T-helper 1 cell treated with Interleukin-12 subunit alpha and Interleukin-12 subunit beta and Interleukin-4 antibody, amounts not matched to agents 30 ng/mL and 1 ng/mL, for 36 hours (primary cell): ENCODE measurements around the gene WASL. TPM values are rescaled to one million over a fixed set of nuclear protein-coding genes. Genes with fewer than 3 reads are reported as not detected.

Source experiments
- intact Hi-C: fragments of 100-400 bp; cut with micrococcal nuclease; formaldehyde crosslinking; loops from one replicate; pipeline ENCODE4 v1.15.1; 2024
- total RNA-seq: library from RNA; stranded (reverse); gene quantifications from 2 replicates; pipeline ENCODE4 v1.2.3, GENCODE V29; 2022

The WASL gene
- total RNA-seq, 1 donor from 2014 or later: 8.5 TPM

DNA sequence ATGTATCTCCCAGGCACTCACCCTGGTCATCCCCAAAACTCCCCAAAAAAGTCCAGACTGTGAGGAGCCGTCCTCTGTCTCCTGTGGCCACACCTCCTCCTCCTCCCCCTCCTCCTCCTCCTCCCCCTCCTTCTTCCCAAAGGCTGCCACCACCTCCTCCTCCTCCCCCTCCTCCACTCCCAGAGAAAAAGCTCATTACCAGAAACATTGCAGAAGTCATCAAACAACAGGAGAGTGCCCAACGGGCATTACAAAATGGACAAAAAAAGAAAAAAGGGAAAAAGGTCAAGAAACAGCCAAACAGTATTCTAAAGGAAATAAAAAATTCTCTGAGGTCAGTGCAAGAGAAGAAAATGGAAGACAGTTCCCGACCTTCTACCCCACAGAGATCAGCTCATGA, 86.0 kb downstream of the WASL start:
- intact Hi-C loops: no loop called here

DNA sequence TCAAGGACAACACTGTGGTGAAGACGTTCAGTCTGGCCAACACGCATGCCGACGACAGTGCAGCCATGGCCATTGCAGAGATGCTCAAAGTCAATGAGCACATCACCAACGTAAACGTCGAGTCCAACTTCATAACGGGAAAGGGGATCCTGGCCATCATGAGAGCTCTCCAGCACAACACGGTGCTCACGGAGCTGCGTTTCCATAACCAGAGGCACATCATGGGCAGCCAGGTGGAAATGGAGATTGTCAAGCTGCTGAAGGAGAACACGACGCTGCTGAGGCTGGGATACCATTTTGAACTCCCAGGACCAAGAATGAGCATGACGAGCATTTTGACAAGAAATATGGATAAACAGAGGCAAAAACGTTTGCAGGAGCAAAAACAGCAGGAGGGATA, 86.5 kb downstream of the WASL start:
- intact Hi-C loops: no loop called here

DNA sequence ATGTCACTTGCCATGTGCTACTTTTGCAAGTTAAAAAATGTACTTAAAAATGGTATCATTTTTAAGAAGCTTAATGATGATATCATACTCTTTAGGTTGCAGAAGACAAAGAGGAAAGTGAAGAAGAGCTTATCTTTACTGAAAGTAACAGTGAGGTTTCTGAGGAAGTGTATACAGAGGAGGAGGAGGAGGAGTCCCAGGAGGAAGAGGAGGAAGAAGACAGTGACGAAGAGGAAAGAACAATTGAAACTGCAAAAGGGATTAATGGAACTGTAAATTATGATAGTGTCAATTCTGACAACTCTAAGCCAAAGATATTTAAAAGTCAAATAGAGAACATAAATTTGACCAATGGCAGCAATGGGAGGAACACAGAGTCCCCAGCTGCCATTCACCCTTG, 87.0 kb downstream of the WASL start:
- intact Hi-C loops: no loop called here

DNA sequence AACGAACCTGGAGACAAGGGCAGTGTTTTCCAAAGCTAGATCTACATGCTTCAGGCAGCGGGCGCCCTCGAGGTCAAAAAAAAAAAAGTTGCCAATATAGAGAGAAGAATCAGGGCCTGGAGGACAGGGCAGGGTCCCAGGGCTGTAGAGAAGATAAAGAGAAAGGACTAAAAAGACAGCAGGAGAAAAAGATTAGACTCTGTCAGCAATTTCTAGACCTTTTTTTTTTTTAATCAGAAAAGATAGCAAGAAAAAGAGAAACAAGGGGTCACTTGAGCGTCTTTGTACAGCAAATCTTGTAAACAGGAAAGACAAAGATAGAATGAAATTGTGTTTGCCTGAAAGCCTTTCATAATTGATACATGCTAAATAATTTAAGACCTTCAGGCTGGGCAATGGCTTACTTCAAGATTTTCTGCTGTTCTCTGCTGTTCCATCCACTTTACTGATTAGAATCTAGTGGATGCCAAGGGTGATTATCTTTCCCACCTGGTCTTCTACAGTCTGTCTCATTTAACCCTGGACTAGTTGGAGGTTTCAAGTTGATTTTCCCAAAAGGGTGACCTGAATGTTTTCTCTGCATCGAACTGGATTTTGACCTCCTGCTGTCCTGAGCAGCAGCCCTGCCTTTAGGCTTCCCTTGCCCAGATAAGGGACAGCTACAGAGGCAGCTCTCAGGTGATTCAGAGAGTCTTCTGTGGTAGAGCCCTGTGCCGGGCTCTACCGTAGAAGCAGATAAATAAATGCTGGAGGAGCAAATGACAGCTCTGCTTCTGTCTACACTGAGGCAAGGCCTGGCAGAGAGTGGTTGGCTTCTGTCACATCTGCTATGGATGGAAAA, 88.1 kb downstream of the WASL start:
- intact Hi-C loops: no loop called here

DNA sequence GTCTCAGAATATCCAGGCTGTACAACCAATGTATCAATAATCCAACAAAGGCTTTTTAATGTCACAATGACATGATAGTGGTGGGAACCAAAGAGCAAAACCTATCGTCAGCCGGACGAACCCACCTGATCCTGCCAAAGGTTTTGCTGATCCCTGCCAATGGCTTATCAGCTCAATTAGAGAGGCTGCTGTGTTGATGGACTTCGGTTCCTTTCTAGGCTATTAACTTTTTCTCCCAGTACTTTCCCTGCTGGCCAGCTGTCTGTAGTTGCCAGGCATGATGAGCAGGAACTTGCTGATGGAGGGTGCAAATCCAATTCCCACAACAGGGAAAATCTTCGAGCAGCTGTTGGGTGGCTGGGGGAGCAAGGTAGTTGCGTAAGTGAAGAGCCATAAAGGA, 90.8 kb downstream of the WASL start:
- intact Hi-C loops: no loop called here

DNA sequence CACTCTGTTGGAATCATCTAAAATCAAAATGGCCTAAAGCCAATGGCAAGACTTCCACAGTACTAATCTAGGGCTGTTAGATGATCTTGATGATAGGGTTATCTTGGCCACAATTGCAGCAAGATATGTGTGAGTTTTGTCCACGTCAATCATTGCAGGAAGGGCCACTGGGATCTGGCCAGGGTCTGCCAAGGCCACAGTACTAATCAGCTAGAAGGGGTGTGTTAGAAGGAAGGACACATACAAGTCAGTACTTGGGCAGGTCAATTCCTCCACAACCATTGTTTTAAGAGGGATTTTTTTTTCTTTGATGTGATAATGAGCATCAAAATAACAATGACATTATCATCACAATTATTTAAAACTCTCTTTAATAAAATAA, 91.5 kb downstream of the WASL start:
- intact Hi-C loops: no loop called here

DNA sequence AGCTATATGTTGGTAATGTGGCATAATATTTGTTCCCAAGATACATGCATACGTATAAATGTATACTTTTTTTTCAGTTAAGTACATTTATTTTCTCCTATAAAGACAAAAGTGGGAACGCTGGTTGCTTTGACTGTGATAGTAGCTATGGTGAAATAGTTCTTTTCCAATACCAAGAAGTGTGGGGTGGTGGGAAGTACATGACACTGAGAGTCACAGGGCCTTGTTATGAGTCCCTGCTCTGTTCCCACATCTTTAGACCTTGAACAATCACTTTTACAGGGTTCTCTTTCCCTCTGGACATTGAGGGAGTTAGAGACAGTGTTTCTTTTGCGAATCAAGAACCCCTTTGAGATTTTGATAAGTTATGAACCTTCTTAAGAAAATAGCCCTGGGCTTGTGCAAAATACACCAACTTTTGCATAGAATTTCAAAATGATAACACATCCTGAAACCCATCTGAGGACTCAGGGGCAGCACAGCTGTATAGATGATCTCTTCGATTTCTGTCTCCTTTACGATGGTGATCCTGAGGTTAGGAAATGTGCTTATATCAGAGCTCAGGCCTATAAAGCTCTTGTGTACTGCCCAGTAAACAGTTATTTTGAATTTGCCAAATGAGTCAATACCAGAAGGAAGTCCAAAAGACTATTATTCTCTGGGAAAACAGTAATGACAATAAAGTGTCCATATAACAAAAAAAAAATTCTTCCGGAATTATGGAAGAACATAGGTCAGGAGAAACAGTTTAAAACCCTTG, 92.1 kb downstream of the WASL start:
- intact Hi-C loops: no loop called here

DNA sequence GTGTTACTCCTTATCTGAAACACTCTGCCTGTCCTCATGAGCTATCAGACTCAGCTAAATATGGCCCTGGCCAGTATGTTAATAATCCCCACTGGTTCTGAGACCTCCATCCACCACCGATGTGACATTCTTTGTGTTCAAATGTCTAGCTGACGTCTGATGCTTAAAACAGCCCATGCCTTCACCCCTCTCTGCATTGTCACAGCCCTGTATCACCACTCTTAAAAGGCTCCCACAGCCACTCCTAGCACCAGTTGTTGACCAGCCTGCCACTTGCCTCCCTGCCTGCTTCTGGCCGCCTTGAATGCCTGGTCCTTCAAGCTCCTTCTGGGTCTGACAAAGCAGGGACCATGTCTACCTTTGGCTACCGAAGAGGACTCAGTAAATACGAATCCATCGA, 93.2 kb downstream of the WASL start, which contains the start of gene LMOD2:
Gene LMOD2, plus strand, starts transcription at position 253 of the 400 bp plus-strand sequence. Its CDS starts 98 bp downstream, at position 351.
- intact Hi-C loops: no loop called here

DNA sequence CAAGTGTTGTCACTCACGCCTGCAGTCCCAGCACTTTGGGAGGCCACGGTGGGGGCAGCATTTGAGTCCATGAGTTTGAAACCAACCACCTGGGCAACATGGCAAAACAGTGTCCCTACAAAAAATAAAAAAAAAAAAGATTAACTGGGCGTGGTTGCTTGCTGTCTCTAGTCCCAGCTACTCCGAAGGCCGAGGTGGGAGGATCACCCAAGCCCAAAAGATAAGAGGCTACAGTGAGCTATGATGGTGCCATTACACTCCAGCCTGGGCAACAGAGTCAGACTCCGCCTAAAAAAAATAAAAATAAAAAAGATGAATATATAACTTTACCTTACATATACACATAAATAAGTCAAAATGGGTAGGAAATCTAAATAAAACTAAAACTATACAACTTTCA, 95.6 kb downstream of the WASL start:
- intact Hi-C loops: no loop called here

DNA sequence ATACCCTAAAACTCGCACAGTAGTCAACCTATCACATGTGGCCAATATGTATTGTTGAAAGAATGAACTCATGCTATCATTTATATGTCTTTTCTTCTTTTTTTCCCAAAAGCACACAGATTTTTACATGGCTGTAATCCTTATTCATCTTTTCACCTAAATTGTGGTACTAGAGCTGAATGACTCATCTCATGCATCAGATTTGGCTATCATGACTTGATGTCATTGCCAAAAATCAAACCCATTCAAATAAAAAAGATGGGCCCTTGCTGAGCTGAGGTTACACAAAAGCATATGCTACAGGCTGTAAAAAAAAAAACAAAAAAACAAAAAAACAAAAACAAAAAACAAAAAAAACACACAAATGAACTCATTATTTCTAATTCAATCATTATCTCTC, 96.4 kb downstream of the WASL start:
- intact Hi-C loops: no loop called here

DNA sequence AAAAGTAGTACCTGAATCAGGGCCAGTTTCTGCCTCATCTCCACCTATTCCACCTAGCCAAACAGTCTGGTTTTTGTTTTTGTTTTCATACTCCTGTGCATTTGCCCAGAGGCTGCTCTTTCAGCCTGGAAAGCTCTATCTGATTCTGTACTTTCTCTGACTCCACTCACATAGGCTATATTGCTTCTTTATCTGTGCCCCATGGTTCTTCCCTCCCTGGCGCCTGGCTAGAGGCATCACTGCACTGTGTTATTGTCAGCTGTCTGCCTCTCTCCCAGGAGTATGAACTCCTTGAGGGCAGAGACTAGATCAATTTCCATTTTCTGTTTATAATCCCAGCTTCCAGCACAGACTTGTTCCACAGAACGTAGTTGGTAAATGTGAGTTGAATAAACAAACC, 98.2 kb downstream of the WASL start:
- intact Hi-C loops: no loop called here

DNA sequence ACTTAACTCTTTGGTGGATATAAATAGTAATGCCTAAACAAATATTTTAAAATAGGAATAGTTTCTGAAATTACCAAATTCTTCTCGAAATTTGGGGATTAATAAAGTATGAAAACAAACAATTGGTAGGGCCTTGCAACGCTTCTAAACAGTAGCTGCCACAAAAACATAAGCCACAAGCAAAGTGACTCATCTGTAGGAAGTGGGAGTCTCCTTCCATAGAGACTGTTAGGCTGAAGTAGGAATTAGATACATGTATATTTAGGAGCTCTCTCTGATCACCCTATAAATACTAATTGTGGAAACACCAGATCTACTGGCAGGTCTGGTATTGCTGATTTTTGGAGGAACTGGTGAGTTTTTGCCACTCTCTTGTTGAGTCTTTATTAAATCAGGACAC, 98.8 kb downstream of the WASL start:
- intact Hi-C loops: no loop called here

DNA sequence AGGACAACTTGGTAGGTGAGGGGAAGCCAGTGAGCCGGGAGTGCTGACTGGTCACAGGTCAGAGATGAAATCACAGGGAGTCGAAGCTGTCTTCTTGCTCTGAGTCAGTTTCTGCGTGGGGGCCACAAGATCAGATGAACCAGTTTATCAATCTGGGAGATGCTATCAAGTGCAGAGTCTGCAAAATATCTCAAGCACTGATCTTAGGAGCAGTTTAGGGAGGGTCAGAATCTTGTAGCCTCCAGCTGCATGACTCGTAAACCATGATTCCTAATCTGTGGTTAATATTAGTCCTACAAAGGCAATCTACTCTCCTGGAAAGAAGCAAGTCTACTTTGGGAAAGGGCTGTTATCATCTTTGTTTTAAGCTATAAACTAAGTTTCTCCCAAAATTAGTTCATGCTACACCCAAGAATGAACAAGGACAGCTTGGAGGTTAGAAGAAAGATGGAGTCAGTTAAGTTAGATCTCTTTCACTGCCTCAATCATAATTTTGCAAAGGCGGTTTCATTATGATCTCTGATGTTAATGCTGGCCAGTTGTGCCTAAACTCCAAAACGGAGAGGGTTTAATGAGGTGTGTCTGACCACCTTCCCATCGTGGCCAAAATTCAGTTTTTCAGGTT, 101.6 kb downstream of the WASL start:
- intact Hi-C loops: no loop called here

DNA sequence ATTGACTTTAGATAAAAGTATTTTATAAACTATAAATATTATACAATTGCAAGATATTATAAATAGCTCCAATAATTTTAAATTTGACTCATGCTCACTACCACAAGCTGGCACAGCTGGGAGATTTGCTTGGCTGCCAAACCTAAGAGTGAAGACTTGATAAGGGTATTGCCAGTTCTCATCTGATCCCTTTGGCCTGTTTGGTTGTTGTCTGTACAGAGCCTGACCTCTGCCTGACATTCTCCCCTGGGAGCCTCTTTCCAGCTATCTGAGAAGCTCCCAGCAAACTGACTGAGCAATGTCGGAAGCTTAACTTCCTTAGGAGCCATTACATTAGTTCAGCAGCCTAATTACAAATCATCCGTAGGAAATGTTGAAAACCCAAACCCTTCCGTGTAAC, 103.3 kb downstream of the WASL start:
- intact Hi-C loops: no loop called here

DNA sequence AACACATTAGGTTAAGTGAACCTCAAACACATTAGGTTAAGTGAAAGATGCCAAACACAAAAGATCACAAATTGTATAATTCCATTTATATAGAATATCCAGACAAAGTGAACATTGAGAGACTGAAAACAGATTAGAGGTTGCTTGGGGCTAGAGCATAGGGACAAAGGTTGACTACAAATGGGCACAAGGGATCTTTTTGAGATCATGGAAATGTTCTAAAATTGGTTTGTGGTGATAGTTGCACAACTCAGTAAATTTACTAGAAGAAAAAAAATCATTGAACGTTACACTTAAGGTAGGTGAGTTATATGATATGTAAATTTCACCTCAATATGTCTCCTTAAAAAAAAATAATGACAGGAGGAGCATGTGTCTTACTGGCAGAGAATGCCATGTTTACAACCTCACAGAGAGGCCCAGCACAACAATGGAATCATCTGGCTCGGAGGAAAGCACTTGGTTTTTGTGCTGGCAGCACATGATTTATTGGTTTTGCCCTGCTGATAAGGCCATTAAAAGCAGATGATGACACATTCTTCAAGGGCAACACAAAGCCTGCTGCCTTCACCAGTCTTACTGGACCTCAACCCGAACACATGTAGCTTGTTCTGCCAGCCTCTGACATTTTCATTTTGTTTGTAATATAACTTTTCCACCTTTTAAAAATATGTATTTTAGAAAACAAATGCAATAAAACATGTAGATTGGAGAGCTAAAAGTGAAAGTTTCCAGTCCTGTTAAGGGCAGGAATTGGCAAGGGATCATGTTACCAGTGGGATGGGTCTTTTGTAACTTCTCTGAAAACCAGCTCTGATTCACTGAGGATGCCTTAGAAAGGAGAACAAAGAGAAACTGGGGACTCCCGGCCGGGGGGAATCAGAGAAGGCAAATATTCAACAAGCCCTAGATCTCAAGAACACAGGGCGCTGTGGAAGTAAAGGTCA, 105.0 kb downstream of the WASL start:
- intact Hi-C loops: no loop called here

DNA sequence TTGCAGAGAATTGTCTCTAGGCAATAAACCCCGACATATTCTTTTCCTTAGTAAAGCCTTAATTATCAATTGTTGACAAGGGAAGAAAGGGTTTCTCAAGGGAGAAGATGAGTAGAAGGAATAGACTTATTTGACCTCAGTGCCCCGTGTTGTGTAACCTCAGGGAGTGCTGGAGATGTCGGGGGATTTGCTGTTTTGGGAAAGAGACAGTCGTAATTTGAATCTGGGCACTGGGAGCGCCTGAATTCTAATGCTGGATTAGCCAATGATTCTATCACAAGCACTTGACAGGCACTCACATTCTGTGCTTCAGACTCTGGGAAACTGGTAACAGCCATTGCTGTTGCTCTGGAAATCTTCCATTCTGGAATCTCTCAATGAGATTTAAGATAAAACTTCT, 106.9 kb downstream of the WASL start:
- intact Hi-C loops: no loop called here

DNA sequence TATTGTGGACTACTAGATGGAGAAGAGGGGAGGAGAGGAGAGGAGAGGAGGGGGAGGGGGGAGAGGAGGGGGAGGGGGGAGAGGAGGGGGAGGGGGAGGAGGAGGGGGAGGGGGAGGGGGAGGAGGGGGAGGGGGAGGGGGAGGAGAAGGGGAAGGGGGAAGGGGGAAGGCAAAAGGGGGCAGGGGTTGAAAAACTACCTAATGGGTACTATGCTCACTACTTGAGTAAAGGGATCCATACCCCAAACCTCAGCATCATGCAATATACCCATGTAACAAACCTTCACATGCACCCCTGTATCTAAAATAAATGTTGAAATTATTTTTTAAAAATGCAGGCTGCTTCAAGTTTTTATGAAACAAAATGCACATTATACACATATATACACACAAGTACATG, 108.2 kb downstream of the WASL start:
- intact Hi-C loops: no loop called here

DNA sequence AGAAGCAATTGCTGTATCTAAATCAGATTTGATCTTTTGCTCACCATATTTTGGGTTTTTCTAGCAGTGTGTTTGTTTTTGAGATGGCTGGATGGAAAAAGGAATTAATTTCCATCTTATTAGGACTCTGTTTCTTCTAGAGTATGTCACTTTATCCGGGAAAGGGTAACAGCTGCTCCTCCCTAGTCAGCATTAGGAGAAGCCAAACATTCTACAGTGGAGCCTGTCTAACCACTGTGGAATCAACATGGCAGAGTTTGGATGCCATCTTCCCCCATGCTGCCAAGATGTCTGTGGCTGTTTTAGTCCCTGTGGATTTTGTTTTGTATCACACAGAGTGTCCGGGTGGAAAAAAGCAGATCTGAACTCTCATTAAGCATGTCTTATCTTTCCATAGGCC, 109.2 kb downstream of the WASL start:
- intact Hi-C loops: loop anchor here (10.0 kb wide), 1 partner anchor 1215 kb away; no protein-coding TSS in a partner anchor

DNA sequence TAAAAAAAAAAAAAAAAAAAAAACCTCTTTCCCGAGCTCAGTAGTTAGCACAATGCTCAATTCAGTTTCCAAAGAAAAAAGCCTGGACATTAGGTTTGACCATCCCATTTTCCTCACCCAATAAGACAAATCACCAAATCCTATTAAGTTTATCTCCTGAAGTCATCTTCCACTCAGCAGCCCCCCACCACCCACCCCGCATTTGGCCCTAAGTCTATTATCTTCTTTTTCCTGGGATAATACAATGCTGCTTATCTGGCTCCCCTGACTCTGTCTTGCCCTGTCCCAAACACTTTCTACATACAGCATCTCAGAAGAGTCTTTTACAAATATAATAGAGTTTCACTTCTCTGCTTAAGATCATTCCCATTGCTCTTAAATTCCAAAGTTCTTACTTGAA, 110.9 kb downstream of the WASL start:
- intact Hi-C loops: loop anchor here (10.0 kb wide), 1 partner anchor 1217 kb away; no protein-coding TSS in a partner anchor

DNA sequence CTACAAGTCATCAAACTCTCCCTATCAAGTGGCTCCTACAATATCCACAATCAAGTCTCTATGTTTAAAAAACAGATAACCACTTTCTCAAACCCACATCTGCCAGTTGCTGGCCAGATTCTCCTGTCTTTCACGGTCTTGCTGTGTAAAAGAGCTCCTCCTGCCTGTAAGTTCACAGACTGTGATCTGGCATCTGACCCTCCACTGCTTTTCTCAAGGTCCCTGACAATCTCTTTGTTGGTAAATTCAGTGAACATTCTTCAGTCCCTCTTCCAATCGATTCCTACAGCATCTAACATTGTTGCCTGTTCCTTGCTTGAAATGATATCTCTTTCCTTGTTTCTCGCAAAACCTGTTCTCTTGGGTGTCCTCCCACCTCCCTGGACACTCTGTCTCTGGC, 111.6 kb downstream of the WASL start:
- intact Hi-C loops: loop anchor here (10.0 kb wide), 1 partner anchor 1218 kb away; no protein-coding TSS in a partner anchor
